ENCODE data around the gene ATXN1.
"Not testable (repeated sequence)": the region's sequence is repeated elsewhere in the genome, so short reads cannot be mapped to it uniquely, and the experiment has no call there.

The ATXN1 gene

DNA sequence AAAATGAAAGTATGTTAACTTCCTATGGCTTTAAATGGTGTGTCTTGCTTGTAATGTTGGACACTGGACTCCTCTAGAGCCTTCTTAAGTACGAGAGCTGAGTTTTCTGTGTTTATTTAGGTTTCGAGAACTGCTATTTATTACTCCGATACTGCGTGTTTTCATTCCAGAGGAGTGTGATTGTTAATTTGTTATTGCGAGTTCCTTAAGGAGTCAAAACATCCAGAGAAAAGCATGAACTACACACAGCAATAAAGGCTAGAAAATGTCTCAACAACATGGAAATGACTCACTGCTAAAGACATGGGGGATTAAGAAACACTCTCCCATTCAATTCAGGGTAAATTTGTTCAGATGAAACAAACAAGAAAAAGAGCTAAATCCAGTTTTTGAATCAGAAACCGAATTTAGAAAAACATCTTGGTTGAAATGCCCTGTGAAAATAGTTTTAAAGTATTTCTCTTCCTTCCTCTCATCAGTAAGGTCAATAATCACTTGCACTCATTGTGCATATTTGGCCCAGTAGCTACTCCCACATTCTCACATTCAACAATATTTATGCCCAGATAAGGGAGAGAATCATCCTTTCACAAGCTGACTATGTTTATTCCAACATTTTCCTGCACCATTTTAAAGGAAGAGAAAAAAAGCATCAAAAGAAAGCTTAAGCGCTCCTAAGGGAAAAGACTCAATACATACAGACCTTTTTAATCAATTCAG, 36.0 kb downstream of the ATXN1 start:
- DNase-seq = no peak

- DNase-seq = no peak
These were observed 37.4 kb downstream of the ATXN1 start for GRCh38 chr6:16723826-16724225.

DNA sequence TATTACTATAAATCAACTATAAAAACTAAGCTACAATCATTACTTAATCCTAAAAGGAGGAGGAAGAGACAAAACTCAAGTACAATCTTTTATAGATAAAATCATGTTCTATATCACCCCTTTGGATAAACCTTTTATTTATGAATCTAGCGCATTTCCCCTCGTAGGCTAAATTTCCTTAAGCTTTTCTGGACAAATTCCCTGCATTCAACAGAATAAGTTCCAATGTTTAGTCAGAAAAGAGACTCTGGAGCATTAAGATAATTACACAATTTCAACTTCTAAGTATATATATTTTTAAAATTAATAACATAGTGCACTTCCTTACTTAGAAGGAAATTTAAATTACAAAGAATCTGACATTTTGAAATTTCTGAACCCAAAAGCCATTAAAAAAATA, 37.9 kb downstream of the ATXN1 start:
- DNase-seq = no peak

GRCh38 chr6:16722630-16723029, 38.6 kb downstream of the ATXN1 start:
- no peak for DNase-seq

- peak in 1 of 56 donors; percentile 40 for DNase-seq
These were observed 39.3 kb downstream of the ATXN1 start for GRCh38 chr6:16721977-16722376.

- peak in 2 of 56 donors; percentile 24 to 42 for DNase-seq
These were observed 40.4 kb downstream of the ATXN1 start for GRCh38 chr6:16720861-16721260.

GRCh38 chr6:16719488-16719887, 41.8 kb downstream of the ATXN1 start:
- DNase-seq = no peak

DNA sequence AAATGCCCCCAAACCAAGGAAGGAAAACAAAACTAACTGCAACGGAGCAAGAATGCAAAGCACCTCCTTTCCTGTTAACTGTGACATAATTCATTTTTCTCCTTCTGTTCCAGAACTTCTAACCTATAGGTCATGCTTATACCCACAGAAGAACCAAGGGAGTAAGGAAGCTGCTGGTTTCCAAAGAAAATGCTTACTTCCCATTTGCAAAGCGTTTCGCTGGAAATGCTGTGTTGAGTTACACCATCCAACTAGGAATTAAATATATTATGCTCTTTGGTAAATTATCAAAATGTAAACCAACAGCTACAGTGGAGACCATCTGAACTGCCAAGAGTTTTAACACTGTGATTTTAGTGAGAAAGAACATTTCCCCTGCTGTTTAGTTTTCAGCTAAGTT, 42.9 kb downstream of the ATXN1 start:
- DNase-seq = no peak

- DNase-seq = peak in 1 of 56 donors; percentile 22
These were observed 43.9 kb downstream of the ATXN1 start for GRCh38 chr6:16717275-16717942.

DNA sequence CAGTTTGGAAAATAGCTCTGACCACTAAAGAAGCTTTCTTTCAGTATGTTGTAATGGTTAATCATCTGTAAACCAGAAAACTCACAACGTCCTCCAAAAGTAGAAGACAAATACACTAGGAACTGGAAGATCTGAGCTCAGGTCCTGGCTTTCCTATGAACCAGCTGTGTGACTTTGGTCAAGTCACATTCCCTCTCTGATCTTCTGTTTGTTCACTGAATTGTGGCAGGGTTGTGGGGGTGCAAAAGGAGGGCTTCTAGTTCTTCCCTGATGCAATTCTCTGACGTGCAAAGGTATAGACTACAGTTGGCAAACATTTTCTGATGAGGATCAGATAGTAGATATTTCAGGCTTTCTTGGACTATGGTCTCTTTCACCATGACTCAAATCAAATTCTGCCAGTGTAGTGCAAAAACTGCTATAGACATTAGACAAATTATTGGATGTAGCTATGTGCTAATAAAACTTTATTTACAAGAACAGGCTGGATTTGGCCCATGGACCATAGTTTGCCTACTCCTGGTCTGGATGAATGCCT, 44.9 kb downstream of the ATXN1 start:
- DNase-seq = no peak

- DNase-seq = no peak
These were observed 47.7 kb downstream of the ATXN1 start for GRCh38 chr6:16713597-16713996.

DNA sequence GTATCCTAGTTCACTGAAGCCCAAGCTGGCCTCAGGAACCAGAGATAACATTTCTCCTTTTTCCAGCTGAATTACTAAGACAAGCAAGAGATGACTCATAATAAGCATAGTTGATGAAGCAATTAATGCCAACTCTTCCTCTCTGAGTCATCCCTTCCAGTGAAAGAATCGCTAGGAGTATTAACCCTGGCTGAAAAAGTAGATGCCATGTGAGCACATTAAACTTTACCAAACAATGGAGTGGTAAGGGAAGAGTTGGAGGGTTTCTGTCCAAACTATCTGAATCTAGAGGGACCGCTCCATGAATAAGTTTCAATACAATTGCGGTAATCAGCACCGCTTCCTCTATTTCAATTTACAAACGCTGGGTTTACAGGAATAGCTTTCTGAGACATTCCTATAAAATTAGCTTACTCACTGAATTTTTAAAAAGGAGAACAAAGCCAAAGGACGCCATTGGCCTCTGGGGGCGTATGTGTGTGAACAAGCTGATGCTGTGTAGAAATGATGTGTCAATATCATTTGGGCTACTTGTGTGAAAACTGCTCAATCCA, 48.3 kb downstream of the ATXN1 start:
- DNase-seq = peak in 3 of 56 donors; percentile 19 to 38 (median 25)

DNA sequence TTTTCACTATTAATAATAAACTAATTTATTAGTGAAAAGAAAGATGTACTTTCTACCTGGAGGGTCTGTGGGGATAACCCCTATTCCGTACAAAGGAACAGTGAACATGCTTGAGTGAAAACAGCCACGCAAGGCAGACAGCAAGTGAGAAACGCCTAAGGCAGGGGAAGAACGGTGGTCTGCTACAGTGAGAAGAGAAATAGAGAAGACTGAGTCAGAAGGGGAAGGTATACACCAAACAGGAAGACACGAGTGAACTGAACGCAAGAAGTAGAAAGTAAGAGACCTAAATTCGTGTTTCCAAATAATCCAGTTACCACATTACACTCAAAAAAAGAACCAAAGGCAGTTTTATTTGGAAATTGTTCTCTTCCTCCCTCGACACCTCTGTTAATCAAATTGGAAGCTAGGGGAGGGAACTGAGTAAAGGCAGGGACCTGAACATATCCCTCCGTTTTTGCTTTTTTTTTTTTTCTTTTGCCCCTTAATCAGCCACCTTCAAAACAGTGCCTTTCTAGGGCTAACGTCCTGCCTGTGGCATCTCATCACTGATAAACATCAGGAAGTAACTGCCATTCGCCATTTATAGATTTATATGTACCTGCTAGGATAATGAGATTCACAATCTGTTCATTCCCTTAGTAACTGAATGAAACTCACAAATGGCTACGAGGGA, 48.9 kb downstream of the ATXN1 start:
- no peak for DNase-seq

- DNase-seq = no peak
These were observed 49.6 kb downstream of the ATXN1 start for GRCh38 chr6:16711546-16712254.

GRCh38 chr6:16706911-16707783, 54.1 kb downstream of the ATXN1 start:
- DNase-seq = no peak

DNA sequence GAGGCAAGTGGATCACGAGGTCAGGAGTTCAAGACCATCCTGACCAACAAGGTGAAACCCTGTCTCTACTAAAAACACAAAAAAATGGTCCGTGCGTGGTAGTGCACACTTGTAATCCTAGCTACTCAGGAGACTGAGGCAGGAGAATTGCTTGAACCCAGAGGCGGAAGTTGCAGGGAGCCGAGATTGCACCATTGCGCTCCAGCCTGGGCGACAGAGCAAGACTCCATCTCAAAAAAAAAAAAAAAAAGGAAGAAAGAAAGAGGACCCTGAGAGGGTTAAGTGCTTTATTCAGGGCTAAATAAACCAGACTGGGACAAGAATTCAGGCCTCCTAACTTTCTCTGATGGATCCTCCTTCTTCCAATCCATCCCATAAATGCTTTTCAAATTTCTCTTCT, 54.8 kb downstream of the ATXN1 start:
- not testable (repeated sequence) for DNase-seq

- no peak for DNase-seq
These were observed 55.2 kb downstream of the ATXN1 start for GRCh38 chr6:16706029-16706428.

GRCh38 chr6:16705081-16705993, 55.9 kb downstream of the ATXN1 start:
- DNase-seq = no peak

DNA sequence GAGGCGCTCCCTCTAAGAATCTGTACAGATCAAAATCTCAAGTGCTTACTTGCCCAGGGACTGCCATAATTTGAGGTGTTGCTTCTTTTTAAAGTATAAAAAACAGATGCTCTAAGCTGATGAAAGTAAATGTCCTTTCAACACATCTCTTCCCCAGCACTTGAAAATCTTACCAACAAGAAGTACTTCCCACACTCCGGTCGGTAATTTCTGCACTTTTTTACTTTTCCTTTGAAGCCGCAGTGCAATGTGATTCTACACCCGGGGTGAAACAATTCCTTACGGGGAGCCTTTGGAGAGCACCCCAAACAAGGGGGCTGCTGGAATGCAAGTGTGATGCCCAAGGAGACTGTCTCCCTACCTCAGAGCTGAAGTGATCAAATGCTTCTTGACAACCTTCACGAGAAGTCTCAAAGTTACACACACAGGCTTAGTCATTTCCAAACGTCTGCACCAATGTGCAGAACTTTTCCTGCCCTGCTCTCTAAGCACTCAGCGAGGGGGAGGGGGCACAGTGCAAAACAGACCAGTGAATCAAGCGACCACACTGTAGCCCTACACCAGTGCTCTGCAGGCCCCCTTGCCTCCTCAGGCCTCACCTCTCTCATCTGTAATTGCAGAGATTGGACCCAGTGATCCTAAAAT, 56.7 kb downstream of the ATXN1 start:
- no peak for DNase-seq

Data from nucleus accumbens (tissue), 56 donors.